GM12872 (cell line): ENCODE data around the gene SEMA3B.

Experiments used
- TF ChIP-seq, protein P1 (sequence below): IDR thresholded peaks from 3 replicates; pipeline ENCODE4 v1.5.1; 2011; ENCODE audit warnings: low read depth, mild to moderate bottlenecking, low read length, moderate library complexity; ENCODE audit not compliant: insufficient read depth

The SEMA3B gene

DNA sequence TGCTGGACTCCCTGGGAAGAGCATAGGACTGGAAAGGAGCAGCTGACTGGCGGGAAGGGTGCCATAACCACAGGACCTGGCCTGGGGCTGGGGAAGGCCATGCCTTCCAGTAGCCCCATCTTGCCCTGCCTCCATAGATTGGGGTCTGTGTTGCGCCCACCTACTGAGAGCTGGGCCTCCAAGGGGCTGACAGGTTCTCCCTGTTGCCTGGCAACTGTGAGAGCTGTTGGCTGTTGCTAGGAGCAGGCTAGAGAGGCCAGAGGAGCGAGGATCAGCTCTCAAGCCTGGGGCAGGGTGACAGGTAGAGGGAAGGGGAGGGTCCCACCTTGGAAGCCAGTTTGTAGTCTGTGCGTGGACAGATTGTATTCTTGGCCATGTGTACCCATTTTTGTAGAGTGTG lies 35.8 kb upstream of the SEMA3B start:
- TF ChIP-seq, protein P1, sequence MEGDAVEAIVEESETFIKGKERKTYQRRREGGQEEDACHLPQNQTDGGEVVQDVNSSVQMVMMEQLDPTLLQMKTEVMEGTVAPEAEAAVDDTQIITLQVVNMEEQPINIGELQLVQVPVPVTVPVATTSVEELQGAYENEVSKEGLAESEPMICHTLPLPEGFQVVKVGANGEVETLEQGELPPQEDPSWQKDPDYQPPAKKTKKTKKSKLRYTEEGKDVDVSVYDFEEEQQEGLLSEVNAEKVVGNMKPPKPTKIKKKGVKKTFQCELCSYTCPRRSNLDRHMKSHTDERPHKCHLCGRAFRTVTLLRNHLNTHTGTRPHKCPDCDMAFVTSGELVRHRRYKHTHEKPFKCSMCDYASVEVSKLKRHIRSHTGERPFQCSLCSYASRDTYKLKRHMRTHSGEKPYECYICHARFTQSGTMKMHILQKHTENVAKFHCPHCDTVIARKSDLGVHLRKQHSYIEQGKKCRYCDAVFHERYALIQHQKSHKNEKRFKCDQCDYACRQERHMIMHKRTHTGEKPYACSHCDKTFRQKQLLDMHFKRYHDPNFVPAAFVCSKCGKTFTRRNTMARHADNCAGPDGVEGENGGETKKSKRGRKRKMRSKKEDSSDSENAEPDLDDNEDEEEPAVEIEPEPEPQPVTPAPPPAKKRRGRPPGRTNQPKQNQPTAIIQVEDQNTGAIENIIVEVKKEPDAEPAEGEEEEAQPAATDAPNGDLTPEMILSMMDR = no peak

DNA sequence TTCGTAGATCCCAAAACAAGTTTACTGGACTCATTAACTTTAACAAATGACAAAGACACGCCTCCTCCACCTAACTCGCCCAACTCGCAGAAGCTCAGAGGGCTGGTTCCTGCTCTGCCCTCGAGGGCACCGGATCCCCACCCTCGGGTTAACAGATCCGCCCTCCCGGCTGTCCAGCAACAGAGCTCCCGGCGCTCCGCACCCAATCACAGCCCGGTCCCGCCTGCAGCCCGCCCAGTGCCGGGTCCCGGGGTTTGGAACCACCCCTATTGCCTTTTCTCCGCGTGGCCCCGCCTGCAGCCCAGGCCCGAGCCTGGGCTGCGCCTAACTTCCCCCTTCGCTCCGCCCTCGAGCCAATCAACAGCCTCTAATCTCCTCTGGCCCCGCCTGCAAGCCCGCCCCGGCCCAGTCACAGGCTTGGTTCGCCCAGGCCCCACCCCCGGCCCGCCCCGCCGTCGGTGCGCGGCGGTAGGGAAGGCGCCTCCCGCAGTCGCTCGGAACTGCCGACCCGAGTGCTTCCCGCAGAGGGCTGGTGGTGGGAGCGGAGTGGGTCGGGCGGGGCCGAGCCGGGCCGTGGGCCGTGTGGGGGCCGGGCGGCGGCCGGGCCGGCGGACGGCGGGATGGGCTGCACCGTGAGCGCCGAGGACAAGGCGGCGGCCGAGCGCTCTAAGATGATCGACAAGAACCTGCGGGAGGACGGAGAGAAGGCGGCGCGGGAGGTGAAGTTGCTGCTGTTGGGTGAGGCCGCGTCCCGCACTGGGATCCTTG lies 33.0 kb upstream of the SEMA3B start, which contains the start of gene GNAI2:
Gene GNAI2, plus strand, starts transcription at position 489 of the 768 bp plus-strand sequence. Its CDS starts 132 bp downstream, at position 621.
- TF ChIP-seq, protein P1 = no peak

DNA sequence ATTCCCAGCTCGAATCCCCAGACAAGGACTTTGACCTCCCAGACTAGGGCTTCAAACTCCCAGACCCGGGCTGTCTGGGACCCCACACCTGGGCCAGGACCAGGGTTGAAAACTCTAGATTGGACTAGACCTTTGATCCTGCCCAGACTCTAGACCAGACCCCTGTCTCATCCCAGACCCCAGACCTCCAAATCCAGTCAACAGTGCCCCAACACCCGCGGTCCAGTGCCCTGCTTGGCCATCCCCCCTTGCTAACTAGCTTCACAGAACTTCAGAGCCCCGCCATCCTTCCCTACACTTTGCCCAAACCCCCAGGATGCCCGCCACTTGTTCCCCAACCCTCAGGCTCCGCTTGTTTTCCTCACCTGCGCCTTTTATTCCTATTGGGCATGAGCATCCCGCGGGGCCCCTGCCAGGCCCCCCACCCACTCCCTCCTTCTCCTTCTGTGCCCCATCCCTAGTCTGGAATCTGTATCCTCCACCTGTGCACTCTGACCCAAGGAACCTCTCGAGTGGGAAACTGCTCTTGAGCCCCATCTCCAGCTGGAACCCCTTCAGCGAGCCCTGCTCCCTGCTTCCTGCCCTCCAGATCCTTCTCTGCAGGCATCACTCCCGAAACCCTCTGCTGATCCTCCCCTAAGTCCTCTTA lies 32.3 kb upstream of the SEMA3B start:
- TF ChIP-seq, protein P1 = no peak

DNA sequence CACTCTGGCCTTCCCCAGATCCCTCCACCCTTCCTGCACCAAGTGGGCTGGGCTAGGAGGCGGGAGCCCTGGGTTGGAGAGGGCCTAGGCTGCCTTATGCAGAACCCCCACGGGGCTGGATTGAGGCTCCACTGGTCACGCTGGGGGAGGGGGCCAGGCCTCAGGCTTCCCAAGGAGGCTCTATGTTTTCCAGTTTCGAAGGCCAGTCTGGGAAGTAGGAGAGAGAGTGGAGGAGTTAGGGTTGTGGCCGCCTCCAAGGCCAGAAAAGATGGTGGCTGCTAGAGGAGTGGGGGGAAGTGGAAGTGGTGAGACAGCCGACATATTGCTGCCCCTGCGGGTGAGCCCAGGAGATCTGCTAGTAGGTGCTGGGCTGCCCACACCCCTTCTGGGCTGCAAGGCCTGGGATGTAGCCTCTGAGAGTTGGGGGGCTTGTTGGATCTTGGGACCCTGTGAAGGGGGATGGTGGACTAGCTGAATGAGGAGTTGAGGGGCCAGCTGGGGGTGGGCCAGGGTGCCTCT lies 31.8 kb upstream of the SEMA3B start:
- TF ChIP-seq, protein P1 = no peak

DNA sequence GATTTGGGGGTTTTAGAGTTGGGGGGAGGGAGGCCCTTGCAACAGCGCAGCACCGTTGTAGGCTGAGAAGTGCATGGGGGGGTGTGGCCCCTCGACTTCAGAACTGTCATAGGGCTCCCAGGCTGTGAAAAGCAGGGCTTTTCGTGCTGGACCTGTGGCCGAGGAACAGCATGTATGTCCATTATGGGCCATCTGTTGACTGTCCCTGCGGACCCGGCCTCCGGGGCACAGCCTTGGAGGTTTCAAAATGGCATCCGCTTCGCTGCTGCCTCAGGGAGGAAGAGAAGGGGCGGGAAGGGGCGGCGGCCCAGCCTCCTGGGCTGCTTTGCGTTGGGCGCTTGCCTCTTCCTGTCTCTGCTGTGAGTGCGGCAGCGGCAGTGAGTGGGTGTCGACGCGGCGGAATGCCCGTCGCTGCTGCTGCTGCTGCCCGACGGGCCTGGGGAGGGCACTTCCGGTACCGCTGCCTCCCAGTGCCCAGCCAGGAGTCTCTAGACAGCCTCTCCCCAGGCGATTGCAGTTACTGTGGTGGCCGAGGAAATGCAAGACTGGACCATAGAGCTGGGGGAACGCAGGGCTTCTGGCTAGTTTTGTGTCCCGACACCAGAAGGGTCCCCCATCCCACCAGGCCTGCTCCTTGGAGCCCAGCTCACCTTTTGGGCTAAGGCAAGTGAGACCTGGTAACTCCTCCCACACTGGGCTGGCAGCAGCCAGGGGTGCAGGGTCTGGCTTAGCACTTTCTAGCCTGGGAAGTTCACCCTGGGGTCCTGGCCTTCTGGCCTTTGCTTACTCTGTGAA lies 31.0 kb upstream of the SEMA3B start:
- TF ChIP-seq, protein P1 = no peak

DNA sequence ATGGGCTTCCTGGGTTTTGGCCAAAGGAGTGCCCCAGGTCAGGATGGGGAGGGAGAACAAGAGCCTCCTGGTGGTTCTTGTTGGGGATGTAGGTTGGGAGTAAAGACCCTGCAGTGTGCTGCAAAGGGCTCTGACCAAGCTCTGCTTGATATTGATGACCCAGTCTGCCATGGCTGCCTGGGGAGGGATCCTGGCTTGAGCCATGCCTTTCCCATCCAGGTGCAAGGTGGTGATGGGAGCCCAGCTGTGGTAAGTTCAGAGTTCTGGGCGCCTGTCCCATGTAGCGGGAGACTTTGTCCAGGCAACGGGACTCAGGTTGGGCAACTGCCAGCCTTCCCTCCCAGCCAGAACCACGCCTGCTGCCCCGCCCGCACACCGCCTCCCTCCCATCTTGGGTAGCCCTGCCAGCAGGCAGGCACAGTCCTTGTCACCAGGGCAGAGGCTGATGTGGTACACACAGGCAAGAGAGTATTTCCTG lies 30.4 kb upstream of the SEMA3B start:
- TF ChIP-seq, protein P1 = no peak

DNA sequence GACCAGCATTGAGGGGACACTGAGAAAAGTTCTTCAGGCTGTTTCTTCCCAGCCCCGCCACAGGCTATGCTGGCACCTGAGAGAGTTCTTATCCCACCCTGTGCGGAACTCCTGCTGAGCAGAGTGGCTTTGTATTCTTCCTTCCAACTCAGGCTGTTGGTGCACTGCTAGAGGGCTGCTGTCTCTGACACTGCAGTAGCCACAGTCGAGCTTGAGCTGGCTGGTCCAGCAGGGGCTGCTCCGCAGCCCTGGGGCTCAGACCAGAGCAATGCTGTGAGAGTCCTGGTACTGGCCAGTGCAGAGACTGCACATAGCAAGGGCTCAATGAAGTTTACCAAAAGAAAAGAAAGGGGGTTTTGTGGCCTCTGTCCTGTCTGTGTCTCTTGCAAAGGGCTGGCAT lies 29.3 kb upstream of the SEMA3B start:
- TF ChIP-seq, protein P1 = no peak
